Chondrocyte (in vitro differentiated cells): Measurements from ENCODE around the gene IL19. TPM values are rescaled to one million over a fixed set of nuclear protein-coding genes. Genes with fewer than 3 reads are reported as not detected.

ENCODE experiments used
- DNase-seq: peaks from one replicate; pipeline ENCODE4 v3.0.0; 2021; ENCODE audit warnings: mixed read lengths, low spot score
- H3K27ac Mint-ChIP-seq: one replicate; pipeline ENCODE4 v1.8.0; 2021; ENCODE audit warnings: mild to moderate bottlenecking, moderate library complexity, mixed read lengths; ENCODE audit not compliant: unreplicated experiment
- H3K27me3 Mint-ChIP-seq: 2 replicates; pipeline ENCODE4 v1.8.0; 2021; ENCODE audit warnings: low read depth, mixed read lengths
- H3K36me3 Mint-ChIP-seq: 2 replicates; pipeline ENCODE4 v1.8.0; 2021; ENCODE audit warnings: low read depth, mixed read lengths
- H3K4me1 Mint-ChIP-seq: 2 replicates; pipeline ENCODE4 v1.8.0; 2021; ENCODE audit warnings: low read depth, mild to moderate bottlenecking, mixed read lengths
- H3K4me3 Mint-ChIP-seq: one replicate; pipeline ENCODE4 v1.8.0; 2021; ENCODE audit warnings: mild to moderate bottlenecking, moderate library complexity, mixed read lengths; ENCODE audit not compliant: unreplicated experiment
- H3K9me3 Mint-ChIP-seq: 2 replicates; pipeline ENCODE4 v1.8.0; 2021; ENCODE audit warnings: low read depth, mixed read lengths
- CTCF ChIP-seq: fragments of 200-600 bp; sonication (generic); IDR thresholded peaks from 2 replicates; pipeline ENCODE4 v1.5.0; 2021; ENCODE audit warnings: antibody characterized with exemption, mild to moderate bottlenecking, moderate library complexity
- total RNA-seq: library from RNA; stranded (reverse); gene quantifications from 3 replicates; pipeline ENCODE4 v1.2.1, GENCODE V29; 2021

IL19 gene
- total RNA-seq, 1 donor from 2014 or later = not detected

GRCh38 chr1:206793620-206794019, 23.0 kb downstream of the IL19 start:
- H3K36me3 Mint-ChIP-seq = no peaks in the 10 kb centered on the region
- DNase-seq = no peak
- TF ChIP-seq CTCF = no peak
- H3K9me3 Mint-ChIP-seq = no peaks in the 10 kb centered on the region
- H3K4me1 Mint-ChIP-seq = peaks cover 12% of the 10 kb centered on the region
- H3K27ac Mint-ChIP-seq = no peak overlapping the region
- H3K4me3 Mint-ChIP-seq = no peak overlapping the region
- no peaks in the 10 kb centered on the region for H3K27me3 Mint-ChIP-seq

- H3K4me1 Mint-ChIP-seq = peaks cover 12% of the 10 kb centered on the region
- no peaks in the 10 kb centered on the region for H3K27me3 Mint-ChIP-seq
- H3K4me3 Mint-ChIP-seq = no peak overlapping the region
- TF ChIP-seq CTCF = no peak
- no peak for DNase-seq
- no peaks in the 10 kb centered on the region for H3K9me3 Mint-ChIP-seq
- H3K27ac Mint-ChIP-seq = peak overlapping the region; percentile 14
- no peaks in the 10 kb centered on the region for H3K36me3 Mint-ChIP-seq
Measured at GRCh38 chr1:206794294-206794908, 23.8 kb downstream of the IL19 start.

- Mint-ChIP-seq H3K27me3 (peaks cover 4% of the 10 kb centered on the region), H3K4me3 (no peak overlapping the region), H3K36me3 (no peaks in the 10 kb centered on the region), H3K4me1 (peaks cover 12% of the 10 kb centered on the region), H3K9me3 (no peaks in the 10 kb centered on the region), H3K27ac (no peak overlapping the region)
- DNase-seq = no peak
- TF ChIP-seq CTCF = no peak
Measured at GRCh38 chr1:206796116-206796515, 25.5 kb downstream of the IL19 start.

- H3K4me3 Mint-ChIP-seq = no peak overlapping the region
- peaks cover 6% of the 10 kb centered on the region for H3K27me3 Mint-ChIP-seq
- H3K4me1 Mint-ChIP-seq = peaks cover 6% of the 10 kb centered on the region
- H3K36me3 Mint-ChIP-seq = no peaks in the 10 kb centered on the region
- no peaks in the 10 kb centered on the region for H3K9me3 Mint-ChIP-seq
- H3K27ac Mint-ChIP-seq = no peak overlapping the region
- TF ChIP-seq CTCF = no peak
- no peak for DNase-seq
Measured at GRCh38 chr1:206796981-206797402, 26.4 kb downstream of the IL19 start.

GRCh38 chr1:206797534-206798383, 27.2 kb downstream of the IL19 start:
- peak; percentile 58 for TF ChIP-seq CTCF
- DNase-seq = no peak
- Mint-ChIP-seq H3K4me3 (no peak overlapping the region), H3K9me3 (no peaks in the 10 kb centered on the region), H3K27me3 (peaks cover 8% of the 10 kb centered on the region), H3K36me3 (no peaks in the 10 kb centered on the region), H3K4me1 (no peaks in the 10 kb centered on the region), H3K27ac (no peak overlapping the region)
